ENCODE measurements around the gene SELENOT. TPM values are rescaled to one million over a fixed set of nuclear protein-coding genes. Genes with fewer than 3 reads are reported as not detected.

The SELENOT gene
- total RNA-seq, 1 experiment from 2014 or later: 73.8 TPM

- no peaks in the 10 kb centered on the region for H3K9me3 Mint-ChIP-seq
- Histone ChIP-seq H3K4ac (ENCODE audit: low read depth, low read length) (no peak overlapping the region), H4K91ac (ENCODE audit: insufficient read length, low read depth, low read length) (no peak overlapping the region), H3K56ac (ENCODE audit: insufficient read length, low read depth, low read length) (no peak overlapping the region), H2BK120ac (ENCODE audit: low read depth, low read length, poor library complexity, severe bottlenecking) (no peak overlapping the region), H2BK12ac (ENCODE audit: insufficient read length, low read depth, low read length) (no peak overlapping the region), H3K27me3 (ENCODE audit: insufficient read depth, low read length) (no peaks in the 10 kb centered on the region), H2AFZ (ENCODE audit: low read length) (no peak overlapping the region), H3K23me2 (ENCODE audit: insufficient read length, low read depth, low read length, poor library complexity, severe bottlenecking) (no peaks in the 10 kb centered on the region), H4K20me1 (ENCODE audit: control insufficient read depth, insufficient read depth, insufficient read length) (no peaks in the 10 kb centered on the region), H3K4me2 (ENCODE audit: insufficient read depth, insufficient read length, low read length) (no peak overlapping the region), H4K8ac (replicated peaks; ENCODE audit: insufficient read length, low read depth, low read length) (no peak overlapping the region), H2AK5ac (ENCODE audit: insufficient read length, low read length) (no peak overlapping the region), H3K18ac (ENCODE audit: insufficient read length, low read depth, low read length) (no peak overlapping the region), H3K9me3 (ENCODE audit: control insufficient read depth, low read depth, low read length) (no peaks in the 10 kb centered on the region), H2BK20ac (ENCODE audit: low read depth, low read length, poor library complexity, severe bottlenecking) (no peak overlapping the region), H4K5ac (ENCODE audit: insufficient read length, low read depth, low read length) (no peak overlapping the region), H3K14ac (ENCODE audit: insufficient read depth, low read length) (no peak overlapping the region), H3K4me1 (ENCODE audit: insufficient read depth, low read length) (no peaks in the 10 kb centered on the region; the same call in 1 of the 2 replicates), H3K79me1 (ENCODE audit: insufficient read depth, low read depth, low read length, poor library complexity, severe bottlenecking) (no peaks in the 10 kb centered on the region), H3K23ac (ENCODE audit: insufficient read length, low read depth, low read length) (no peak overlapping the region), H3T11ph (ENCODE audit: low read length) (no peak overlapping the region), H2BK15ac (ENCODE audit: low read depth, low read length) (no peak overlapping the region), H3K27ac (ENCODE audit: insufficient read length, low read depth, low read length) (no peak overlapping the region), H2BK5ac (ENCODE audit: insufficient read length, low read length) (no peak overlapping the region), H3K9ac (ENCODE audit: extremely low read depth, insufficient read length, low read length) (no peak overlapping the region), H3K79me2 (ENCODE audit: insufficient read depth, low read length) (no peaks in the 10 kb centered on the region)
- H3K4me3 Mint-ChIP-seq: no peak overlapping the region
- H3K27me3 Mint-ChIP-seq (ENCODE audit: low read depth): no peaks in the 10 kb centered on the region; the same call in 1 of the 2 replicates
- H3K27ac Mint-ChIP-seq: no peak overlapping the region; a peak in 1 of 7 replicates
- no CpG with 5 or more reads among the region's 5 CpGs for WGBS (ENCODE audit: extremely low coverage, insufficient read length, low lambda C conversion rate)
- no peaks in the 10 kb centered on the region; a peak in 1 of 7 replicates for H3K36me3 Mint-ChIP-seq (ENCODE audit: insufficient read depth in 1 of 3, low read depth in 3 of 3)
- no peak for TF ChIP-seq CTCF (conservative IDR thresholded peaks at IDR 0.05)
- H3K4me1 Mint-ChIP-seq: peaks cover 13 to 14% of the 10 kb centered on the region in 2 experiments
- no peak for DNase-seq
Observed at GRCh38 chr3:150639262-150639661, 36.1 kb downstream of the SELENOT start.

Data from H9 (cell line).